Measurements from ENCODE around the gene SEL1L3. TPM values are rescaled to one million over a fixed set of nuclear protein-coding genes. Genes with fewer than 3 reads are reported as not detected.
A peak's percentile ranks its signal among the peaks of the same experiment; 100 is the strongest.

SEL1L3 gene
- total and polyA plus RNA-seq, 9 of the 15 experiments (the other 6 are each of a cell fraction or from before 2014, with no cell fraction given), result 10.0 to 44.3 (median 21.6) TPM

- Histone ChIP-seq H3K9ac (ENCODE audit: insufficient read depth in 1 of 2, low read depth in 2 of 2, low read length in 2 of 2) (no peak overlapping the region), H3K4me3 (no peak overlapping the region), H2AFZ (ENCODE audit: low read depth, low read length) (no peak overlapping the region), H3K27me3 (ENCODE audit: control insufficient read depth in 2 of 2, insufficient read depth in 2 of 2, low read length in 2 of 2) (peaks cover 38 to 45% of the 10 kb centered on the region in 2 experiments), H3K9me1 (ENCODE audit: control insufficient read depth, insufficient read depth, low read length) (no peaks in the 10 kb centered on the region), H3K9me3 (replicated peaks; ENCODE audit: control insufficient read depth, insufficient read depth, low read depth, low read length) (no peaks in the 10 kb centered on the region), H3K27ac (ENCODE audit: extremely low read depth, low read depth, low read length) (no peak overlapping the region), H3K79me2 (ENCODE audit: control insufficient read depth, insufficient read depth, low read length) (no peaks in the 10 kb centered on the region), H3K4me1 (replicated peaks in 1 of 2; ENCODE audit: control insufficient read depth in 2 of 2, insufficient read depth in 2 of 2, low read length in 2 of 2) (no peaks in the 10 kb centered on the region), H3K4me2 (ENCODE audit: insufficient read depth, low read length) (no peak overlapping the region), H3K36me3 (ENCODE audit: control insufficient read depth, insufficient read depth, low read length) (no peaks in the 10 kb centered on the region), H4K20me1 (replicated peaks; ENCODE audit: control insufficient read depth, insufficient read depth, low read length) (no peaks in the 10 kb centered on the region)
- in situ Hi-C loops (cut with MboI) (no loop called here), intact Hi-C loops (cut with micrococcal nuclease) (no loop called here)
- TF ChIP-seq YY1 (IDR thresholded peaks at IDR 0.05; ENCODE audit: borderline replicate concordance in 1 of 3, control insufficient read depth in 1 of 3, extremely low read depth in 1 of 3, insufficient read depth in 3 of 3, insufficient read length in 1 of 3, insufficient replicate concordance in 2 of 3, low read depth in 1 of 3, low read length in 2 of 3) (no peak), GABPA (tag; conservative IDR thresholded peaks at IDR 0.05; ENCODE audit: low read depth) (no peak), ZNF586 (CRISPR knock-in tag; conservative IDR thresholded peaks at IDR 0.05) (no peak), JUNB (CRISPR knock-in tag; conservative IDR thresholded peaks at IDR 0.05) (no peak), SIN3B (IDR thresholded peaks at IDR 0.05; ENCODE audit: low read depth) (no peak)
- POLR2A ChIA-PET, result no interaction called here
- peak; percentile 48 for FAIRE-seq
- DNase-seq (ENCODE audit: extremely low read depth in 1 of 4, low spot score in 3 of 4), result no peak
- no TSS peak for BruUV-seq (replicated peaks)
- peak; percentile 48 for ATAC-seq
- CTCF ChIA-PET (ENCODE audit: low intra/inter-chr PET ratio), result no interaction called here
- WGBS (ENCODE audit: insufficient coverage, low coverage, missing lambda C conversion rate), result 2% methylated on average over 11 of the region's 11 CpGs
Observed at GRCh38 chr4:25890571-25891485, 28.0 kb upstream of the SEL1L3 start.
